Measurements from ENCODE around the gene ADGRB3.

The ADGRB3 gene

GRCh38 chr6:68655028-68655427, 19.9 kb downstream of the ADGRB3 start:
- TF ChIP-seq GATA3 (IDR thresholded peaks at IDR 0.05; ENCODE audit: low read depth, low read length) (no peak), GATA2 (IDR thresholded peaks at IDR 0.05; ENCODE audit: low read depth, low read length) (no peak)

GRCh38 chr6:68657374-68658139, 22.5 kb downstream of the ADGRB3 start:
- TF ChIP-seq GATA3 (IDR thresholded peaks at IDR 0.05; ENCODE audit: low read depth, low read length) (no peak), GATA2 (IDR thresholded peaks at IDR 0.05; ENCODE audit: low read depth, low read length) (no peak)

GRCh38 chr6:68658338-68658737, 23.3 kb downstream of the ADGRB3 start:
- no peak for TF ChIP-seq GATA3 (IDR thresholded peaks at IDR 0.05; ENCODE audit: low read depth, low read length)
- TF ChIP-seq GATA2 (IDR thresholded peaks at IDR 0.05; ENCODE audit: low read depth, low read length), result no peak

- TF ChIP-seq GATA3 (IDR thresholded peaks at IDR 0.05; ENCODE audit: low read depth, low read length) (no peak), GATA2 (IDR thresholded peaks at IDR 0.05; ENCODE audit: low read depth, low read length) (no peak)
Measured at GRCh38 chr6:68673255-68673654, 38.2 kb downstream of the ADGRB3 start.

GRCh38 chr6:68675548-68675947, 40.5 kb downstream of the ADGRB3 start:
- TF ChIP-seq GATA3 (IDR thresholded peaks at IDR 0.05; ENCODE audit: low read depth, low read length), result no peak
- no peak for TF ChIP-seq GATA2 (IDR thresholded peaks at IDR 0.05; ENCODE audit: low read depth, low read length)

- TF ChIP-seq GATA3 (IDR thresholded peaks at IDR 0.05; ENCODE audit: low read depth, low read length), result no peak
- TF ChIP-seq GATA2 (IDR thresholded peaks at IDR 0.05; ENCODE audit: low read depth, low read length), result no peak
Measured at GRCh38 chr6:68677058-68677457, 42.0 kb downstream of the ADGRB3 start.

GRCh38 chr6:68679399-68679798, 44.3 kb downstream of the ADGRB3 start:
- TF ChIP-seq GATA3 (IDR thresholded peaks at IDR 0.05; ENCODE audit: low read depth, low read length), result no peak
- no peak for TF ChIP-seq GATA2 (IDR thresholded peaks at IDR 0.05; ENCODE audit: low read depth, low read length)

GRCh38 chr6:68680264-68680663, 45.2 kb downstream of the ADGRB3 start:
- TF ChIP-seq GATA3 (IDR thresholded peaks at IDR 0.05; ENCODE audit: low read depth, low read length), result no peak
- no peak for TF ChIP-seq GATA2 (IDR thresholded peaks at IDR 0.05; ENCODE audit: low read depth, low read length)

- no peak for TF ChIP-seq GATA2 (IDR thresholded peaks at IDR 0.05; ENCODE audit: low read depth, low read length)
- no peak for TF ChIP-seq GATA3 (IDR thresholded peaks at IDR 0.05; ENCODE audit: low read depth, low read length)
Measured at GRCh38 chr6:68689910-68690309, 54.8 kb downstream of the ADGRB3 start.

- TF ChIP-seq GATA2 (IDR thresholded peaks at IDR 0.05; ENCODE audit: low read depth, low read length), result no peak
Measured at GRCh38 chr6:68691120-68691519, 56.0 kb downstream of the ADGRB3 start.

- TF ChIP-seq GATA3 (IDR thresholded peaks at IDR 0.05; ENCODE audit: low read depth, low read length) (no peak), GATA2 (IDR thresholded peaks at IDR 0.05; ENCODE audit: low read depth, low read length) (no peak)
Measured at GRCh38 chr6:68693271-68693670, 58.2 kb downstream of the ADGRB3 start.

GRCh38 chr6:68695403-68695802, 60.3 kb downstream of the ADGRB3 start:
- TF ChIP-seq GATA2 (IDR thresholded peaks at IDR 0.05; ENCODE audit: low read depth, low read length) (no peak), GATA3 (IDR thresholded peaks at IDR 0.05; ENCODE audit: low read depth, low read length) (no peak)

GRCh38 chr6:68695838-68696237, 60.8 kb downstream of the ADGRB3 start:
- TF ChIP-seq GATA3 (IDR thresholded peaks at IDR 0.05; ENCODE audit: low read depth, low read length) (no peak), GATA2 (IDR thresholded peaks at IDR 0.05; ENCODE audit: low read depth, low read length) (no peak)

GRCh38 chr6:68697394-68697793, 62.3 kb downstream of the ADGRB3 start:
- TF ChIP-seq GATA2 (IDR thresholded peaks at IDR 0.05; ENCODE audit: low read depth, low read length) (no peak), GATA3 (IDR thresholded peaks at IDR 0.05; ENCODE audit: low read depth, low read length) (no peak)

- no peak for TF ChIP-seq GATA3 (IDR thresholded peaks at IDR 0.05; ENCODE audit: low read depth, low read length)
- no peak for TF ChIP-seq GATA2 (IDR thresholded peaks at IDR 0.05; ENCODE audit: low read depth, low read length)
Measured at GRCh38 chr6:68701159-68701558, 66.1 kb downstream of the ADGRB3 start.

GRCh38 chr6:68704485-68704884, 69.4 kb downstream of the ADGRB3 start:
- TF ChIP-seq GATA2 (IDR thresholded peaks at IDR 0.05; ENCODE audit: low read depth, low read length) (no peak), GATA3 (IDR thresholded peaks at IDR 0.05; ENCODE audit: low read depth, low read length) (no peak)

Data from SH-SY5Y (cell line).